ENCODE results near the gene GRAP2. TPM values are rescaled to one million over a fixed set of nuclear protein-coding genes. Genes with fewer than 3 reads are reported as not detected.

The GRAP2 gene
- total and polyA plus RNA-seq, 2 donors (not counting 1 experiment from before 2014, with no cell fraction given): 13.5 to 26.4 TPM

- Histone ChIP-seq H3K36me3 (replicated peaks in 1 of 2; ENCODE audit: control extremely low read depth in 1 of 2, control insufficient read depth in 1 of 2, extremely low read depth in 1 of 2, insufficient read depth in 2 of 2, low read length in 1 of 2) (peaks cover 0 to 4% of the 10 kb centered on the region in 2 experiments), H3K27me3 (replicated peaks in 1 of 4; ENCODE audit: control extremely low read depth in 1 of 4, control insufficient read depth in 3 of 4, insufficient read depth in 4 of 4, low read length in 3 of 4) (no peaks in the 10 kb centered on the region), H3K4me2 (replicated peaks; ENCODE audit: low read depth, low read length, poor library complexity, severe bottlenecking) (no peak overlapping the region), H3K79me2 (ENCODE audit: control insufficient read depth, insufficient read depth, low read length) (peaks cover 59% of the 10 kb centered on the region), H3K9me3 (ENCODE audit: control extremely low read depth in 1 of 3, control insufficient read depth in 2 of 3, insufficient read depth in 1 of 3, low read length in 2 of 3) (no peaks in the 10 kb centered on the region), H3K9ac (ENCODE audit: low read length) (no peak overlapping the region), H3K4me1 (ENCODE audit: control insufficient read depth in 2 of 2, insufficient read depth in 2 of 2, low read length in 2 of 2) (peaks cover 58 to 59% of the 10 kb centered on the region in 2 donors), H4K20me1 (ENCODE audit: control insufficient read depth, insufficient read depth, low read length, poor library complexity, severe bottlenecking) (peaks cover 4% of the 10 kb centered on the region), H3K27ac (ENCODE audit: low read length in 2 of 2) (no peak overlapping the region), H3K4me3 (ENCODE audit: control extremely low read depth in 1 of 5, extremely low read depth in 1 of 5, insufficient read depth in 1 of 5, low read depth in 2 of 5, low read length in 4 of 5) (no peak overlapping the region), H2AFZ (ENCODE audit: insufficient read depth, low read depth, low read length, poor library complexity, severe bottlenecking) (no peak overlapping the region)
- ChIA-PET POLR2A (interaction anchor here (0.7 kb wide), 1 partner anchor 10 kb away, joined by 3 read pairs; no protein-coding TSS in a partner anchor), CTCF (interaction anchor here (0.7 to 2.9 kb wide), 18 partner anchors 10 to 600 kb away, joined by 3 to 16 read pairs (median 4); no protein-coding TSS in a partner anchor)
- no peak overlapping the region for H3K4me3 Mint-ChIP-seq
- DNase-seq (no peak), ATAC-seq (ENCODE audit: low read depth) (no peak)
- WGBS (ENCODE audit: insufficient coverage): 96% methylated on average over 2 of the region's 5 CpGs
- TF ChIP-seq, protein P1, sequence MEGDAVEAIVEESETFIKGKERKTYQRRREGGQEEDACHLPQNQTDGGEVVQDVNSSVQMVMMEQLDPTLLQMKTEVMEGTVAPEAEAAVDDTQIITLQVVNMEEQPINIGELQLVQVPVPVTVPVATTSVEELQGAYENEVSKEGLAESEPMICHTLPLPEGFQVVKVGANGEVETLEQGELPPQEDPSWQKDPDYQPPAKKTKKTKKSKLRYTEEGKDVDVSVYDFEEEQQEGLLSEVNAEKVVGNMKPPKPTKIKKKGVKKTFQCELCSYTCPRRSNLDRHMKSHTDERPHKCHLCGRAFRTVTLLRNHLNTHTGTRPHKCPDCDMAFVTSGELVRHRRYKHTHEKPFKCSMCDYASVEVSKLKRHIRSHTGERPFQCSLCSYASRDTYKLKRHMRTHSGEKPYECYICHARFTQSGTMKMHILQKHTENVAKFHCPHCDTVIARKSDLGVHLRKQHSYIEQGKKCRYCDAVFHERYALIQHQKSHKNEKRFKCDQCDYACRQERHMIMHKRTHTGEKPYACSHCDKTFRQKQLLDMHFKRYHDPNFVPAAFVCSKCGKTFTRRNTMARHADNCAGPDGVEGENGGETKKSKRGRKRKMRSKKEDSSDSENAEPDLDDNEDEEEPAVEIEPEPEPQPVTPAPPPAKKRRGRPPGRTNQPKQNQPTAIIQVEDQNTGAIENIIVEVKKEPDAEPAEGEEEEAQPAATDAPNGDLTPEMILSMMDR (IDR thresholded peaks at IDR 0.05): no peak
- no peak for TF ChIP-seq EZH2 (IDR thresholded peaks at IDR 0.05; ENCODE audit: borderline replicate concordance, insufficient read depth, low read depth, low read length, poor library complexity, severe bottlenecking)
- peaks cover 55% of the 10 kb centered on the region for H3K4me1 Mint-ChIP-seq
- peak overlapping the region; percentile 37 for H3K27ac Mint-ChIP-seq
- intact Hi-C loops (cut with micrococcal nuclease): loop anchor here (5.0 kb wide), 1 partner anchor 46 kb away; no protein-coding TSS in a partner anchor
- H3K9me3 Mint-ChIP-seq (ENCODE audit: insufficient read depth): no peaks in the 10 kb centered on the region
- H3K27me3 Mint-ChIP-seq: no peaks in the 10 kb centered on the region
Observed at GRCh38 chr22:39943337-39943736, 42.5 kb downstream of the GRAP2 start.
